HG03095 (cell line): Measurements from ENCODE around the gene UST.
"Not testable (repeated sequence)": the region's sequence is repeated elsewhere in the genome, so short reads cannot be mapped to it uniquely, and the experiment has no call there.

Source experiments
- ATAC-seq: cut with Tn5 transposase; IDR thresholded peaks from one replicate; pipeline ENCODE4 v1.9.1; 2021; ENCODE audit warnings: moderate library complexity; ENCODE audit not compliant: unreplicated experiment

Gene UST

GRCh38 chr6:148891405-148891783 is 144.6 kb downstream of the UST start:
- ATAC-seq: no peak

- ATAC-seq: no peak
Measured at GRCh38 chr6:148892247-148892646, 145.4 kb downstream of the UST start.

- ATAC-seq: no peak
Measured at GRCh38 chr6:148893073-148893472, 146.2 kb downstream of the UST start.

- ATAC-seq: no peak
Measured at GRCh38 chr6:148893481-148893880, 146.7 kb downstream of the UST start.

GRCh38 chr6:148898376-148899014 is 151.7 kb downstream of the UST start:
- ATAC-seq: no peak

- no peak for ATAC-seq
Measured at GRCh38 chr6:148904896-148905870, 158.4 kb downstream of the UST start.

- no peak for ATAC-seq
Measured at GRCh38 chr6:148905901-148906300, 159.1 kb downstream of the UST start.

- ATAC-seq: no peak
Measured at GRCh38 chr6:148906386-148906785, 159.6 kb downstream of the UST start.

GRCh38 chr6:148907573-148907972 is 160.7 kb downstream of the UST start:
- ATAC-seq: no peak

GRCh38 chr6:148912252-148912651 is 165.4 kb downstream of the UST start:
- no peak for ATAC-seq

- no peak for ATAC-seq
Measured at GRCh38 chr6:148915810-148916209, 169.0 kb downstream of the UST start.

- not testable (repeated sequence) for ATAC-seq
Measured at GRCh38 chr6:148916485-148916884, 169.7 kb downstream of the UST start.

GRCh38 chr6:148924226-148925012 is 177.6 kb downstream of the UST start:
- ATAC-seq: no peak

- no peak for ATAC-seq
Measured at GRCh38 chr6:148925701-148926100, 178.9 kb downstream of the UST start.

- no peak for ATAC-seq
Measured at GRCh38 chr6:148926478-148926877, 179.6 kb downstream of the UST start.

- ATAC-seq: no peak
Measured at GRCh38 chr6:148927586-148927985, 180.8 kb downstream of the UST start.

- no peak for ATAC-seq
Measured at GRCh38 chr6:148928811-148929210, 182.0 kb downstream of the UST start.

- ATAC-seq: no peak
Measured at GRCh38 chr6:148932208-148932607, 185.4 kb downstream of the UST start.

GRCh38 chr6:148932731-148933130 is 185.9 kb downstream of the UST start:
- ATAC-seq: no peak

- ATAC-seq: no peak
Measured at GRCh38 chr6:148934539-148934938, 187.7 kb downstream of the UST start.

GRCh38 chr6:148934961-148935360 is 188.1 kb downstream of the UST start:
- ATAC-seq: no peak
